ENCODE data around the gene TINAG.

Gene TINAG

GRCh38 chr6:54308289-54308985 lies at the start of gene TINAG:
TSS of gene TINAG (plus strand) at chr6:54308441. CDS start at chr6:54308551, 110 bp downstream.
- DNase-seq, result no peak

- no peak for DNase-seq
Observed at GRCh38 chr6:54260025-54260424, 48.2 kb upstream of the TINAG start.

- no peak for DNase-seq
Observed at GRCh38 chr6:54262499-54262898, 45.7 kb upstream of the TINAG start.

- no peak for DNase-seq
Observed at GRCh38 chr6:54262971-54263370, 45.3 kb upstream of the TINAG start.

- DNase-seq, result no peak
Observed at GRCh38 chr6:54264581-54265272, 43.5 kb upstream of the TINAG start.

GRCh38 chr6:54266400-54266923 lies 41.8 kb upstream of the TINAG start:
- DNase-seq, result no peak

- DNase-seq, result peak; percentile 25 to 34
Observed at GRCh38 chr6:54267798-54268197, 40.4 kb upstream of the TINAG start.

GRCh38 chr6:54273214-54273820 lies 34.9 kb upstream of the TINAG start:
- DNase-seq, result no peak

- no peak for DNase-seq
Observed at GRCh38 chr6:54274383-54274782, 33.9 kb upstream of the TINAG start.

GRCh38 chr6:54282186-54282585 lies 26.1 kb upstream of the TINAG start:
- no peak for DNase-seq

- no peak for DNase-seq
Observed at GRCh38 chr6:54284161-54284860, 23.9 kb upstream of the TINAG start.

- DNase-seq, result no peak
Observed at GRCh38 chr6:54285595-54285994, 22.6 kb upstream of the TINAG start.

- no peak for DNase-seq
Observed at GRCh38 chr6:54286141-54286540, 22.1 kb upstream of the TINAG start.

- DNase-seq, result no peak
Observed at GRCh38 chr6:54288474-54288873, 19.8 kb upstream of the TINAG start.

- DNase-seq, result no peak
Observed at GRCh38 chr6:54289426-54289825, 18.8 kb upstream of the TINAG start.

GRCh38 chr6:54291146-54291545 lies 17.1 kb upstream of the TINAG start:
- DNase-seq, result peak; percentile 9 to 13

- DNase-seq, result no peak
Observed at GRCh38 chr6:54291738-54292137, 16.5 kb upstream of the TINAG start.

GRCh38 chr6:54294965-54295532 lies 13.2 kb upstream of the TINAG start:
- no peak for DNase-seq

GRCh38 chr6:54299542-54300269 lies 8.5 kb upstream of the TINAG start:
- no peak for DNase-seq

GRCh38 chr6:54301770-54302169 lies 6.5 kb upstream of the TINAG start:
- DNase-seq, result no peak

GRCh38 chr6:54307439-54307910 lies 766 bp upstream of the TINAG start:
- DNase-seq, result no peak

GRCh38 chr6:54308986-54309315 lies 710 bp downstream of the TINAG start:
- no peak for DNase-seq

All from Kasumi-1 (cell line).